ENCODE results near the gene ZC3H18. TPM values are rescaled to one million over a fixed set of nuclear protein-coding genes. Genes with fewer than 3 reads are reported as not detected.

The ZC3H18 gene
- total and polyA plus RNA-seq, 2 experiments from 2014 or later, result 30.0 to 40.7 TPM

GRCh38 chr16:88650749-88651275, 80.6 kb downstream of the ZC3H18 start, which contains the start of gene CYBA:
Gene CYBA (minus strand): TSS chr16:88651053. CDS start chr16:88651013, 40 bp downstream.
- Mint-ChIP-seq H3K4me3 (peak within 1 kb of the TSS; percentile 87), H3K36me3 (ENCODE audit: low read depth) (peaks cover 17% of the 10 kb centered on the region), H3K4me1 (peaks cover 8% of the 10 kb centered on the region; the same call in 2 of the 3 replicates), H3K27ac (peak within 1 kb of the TSS; percentile 44), H3K9me3 (no peaks in the 10 kb centered on the region), H3K27me3 (ENCODE audit: insufficient read depth, low read depth, poor library complexity) (peaks cover 4% of the 10 kb centered on the region)
- DNase-seq (ENCODE audit: low spot score), result peak; percentile 81
- H3K27ac ChIP-seq (ENCODE audit: low read depth), result peak within 1 kb of the TSS; percentile 76; the same call in 1 of the 2 replicates
- H2AFZ ChIP-seq, result no peak within 1 kb of the TSS
- ATAC-seq, result peak; percentile 87
- H3K9me2 ChIP-seq (ENCODE audit: insufficient read depth), result no peaks in the 10 kb centered on the region
- H3K4me1 ChIP-seq (ENCODE audit: insufficient read depth), result peaks cover 11% of the 10 kb centered on the region; the same call in 1 of the 2 replicates
- peaks cover 14% of the 10 kb centered on the region; the same call in 1 of the 2 replicates for H3K79me2 ChIP-seq (replicated peaks; ENCODE audit: insufficient read depth)
- peak within 1 kb of the TSS; percentile 96 for H3K4me3 ChIP-seq
- no peaks in the 10 kb centered on the region for H3K27me3 ChIP-seq (ENCODE audit: insufficient read depth)
- peak within 1 kb of the TSS; percentile 98 for H3K4me2 ChIP-seq
- H3F3A ChIP-seq (replicated peaks; ENCODE audit: low read depth), result 0 out of 2 replicates have a peak, but pooled peaks cover 4% of the 10 kb centered on the region
- TF ChIP-seq ZNF462 (CRISPR knock-in tag; IDR thresholded peaks at IDR 0.05), result no peak
- TF ChIP-seq ZNF114 (CRISPR knock-in tag; IDR thresholded peaks at IDR 0.05), result no peak
- TF ChIP-seq JUNB (IDR thresholded peaks at IDR 0.05; ENCODE audit: unreplicated experiment), result no peak
- peak; percentile 96 for TF ChIP-seq POLR2AphosphoS5 (IDR thresholded peaks at IDR 0.05; ENCODE audit: low read depth)
- H3K36me3 ChIP-seq (ENCODE audit: insufficient read depth), result no peaks in the 10 kb centered on the region; the same call in 1 of the 2 replicates
- peaks cover 7% of the 10 kb centered on the region; the same call in 1 of the 2 replicates for H4K20me1 ChIP-seq (replicated peaks; ENCODE audit: insufficient read depth)
